HCT116 (cell line): Measurements from ENCODE around the gene CHD9NB.

Source experiments
- CBX3 ChIP-seq: IDR thresholded peaks from 2 replicates; pipeline ENCODE4 v1.6.1; 2012; ENCODE audit warnings: low read depth
- CEBPB ChIP-seq: IDR thresholded peaks from 2 replicates; pipeline ENCODE4 v1.6.1; 2012; ENCODE audit warnings: low read depth
- ELF1 ChIP-seq: IDR thresholded peaks from 2 replicates; pipeline ENCODE4 v1.6.1; 2012; ENCODE audit warnings: low read depth, borderline replicate concordance
- EZH2 ChIP-seq: fragments of 200-600 bp; sonication (generic); IDR thresholded peaks from 2 replicates; pipeline ENCODE4 v1.6.1; 2017; ENCODE audit warnings: antibody characterized with exemption, mixed run types
- EZH2phosphoT487 ChIP-seq: fragments of 200-600 bp; IDR thresholded peaks from 2 replicates; pipeline ENCODE4 v1.6.1; 2018; ENCODE audit warnings: antibody characterized with exemption, borderline replicate concordance
- JUND ChIP-seq: IDR thresholded peaks from 2 replicates; pipeline ENCODE4 v1.6.1; 2012
- POLR2A ChIP-seq: IDR thresholded peaks from 2 replicates; pipeline ENCODE4 v1.7.0; 2011; ENCODE audit warnings: borderline replicate concordance; ENCODE audit not compliant: insufficient read depth, insufficient read length; ENCODE audit errors: extremely low read depth
- RAD21 ChIP-seq: IDR thresholded peaks from 2 replicates; pipeline ENCODE4 v1.6.1; 2012; ENCODE audit warnings: low read depth, mild to moderate bottlenecking
- YY1 ChIP-seq: IDR thresholded peaks from 2 replicates; pipeline ENCODE4 v1.6.1; 2011; ENCODE audit warnings: low read length, low read depth, moderate library complexity, mild to moderate bottlenecking; ENCODE audit not compliant: insufficient replicate concordance; ENCODE audit errors: extremely low read depth
- TF ChIP-seq, protein P1 (sequence below), 3 experiments: fragments of 200-600 bp in 1 of 3; sonication (generic) in 1 of 3; IDR thresholded peaks in 2 of 3; conservative IDR thresholded peaks in 1 of 3; 2 replicates each; pipeline ENCODE4 v1.5.1; 2012 to 2017; ENCODE audit warnings: low read depth in 2 of 3, low read length in 2 of 3, antibody characterized with exemption in 1 of 3, borderline replicate concordance in 1 of 3, control low read depth in 1 of 3, mild to moderate bottlenecking in 1 of 3, mixed read lengths in 1 of 3, mixed run types in 1 of 3, moderate library complexity in 1 of 3; ENCODE audit not compliant: insufficient read depth in 1 of 3
- TF ChIP-seq, protein P2 (sequence below): IDR thresholded peaks from 2 replicates; pipeline ENCODE4 v1.6.1; 2012

DNA sequence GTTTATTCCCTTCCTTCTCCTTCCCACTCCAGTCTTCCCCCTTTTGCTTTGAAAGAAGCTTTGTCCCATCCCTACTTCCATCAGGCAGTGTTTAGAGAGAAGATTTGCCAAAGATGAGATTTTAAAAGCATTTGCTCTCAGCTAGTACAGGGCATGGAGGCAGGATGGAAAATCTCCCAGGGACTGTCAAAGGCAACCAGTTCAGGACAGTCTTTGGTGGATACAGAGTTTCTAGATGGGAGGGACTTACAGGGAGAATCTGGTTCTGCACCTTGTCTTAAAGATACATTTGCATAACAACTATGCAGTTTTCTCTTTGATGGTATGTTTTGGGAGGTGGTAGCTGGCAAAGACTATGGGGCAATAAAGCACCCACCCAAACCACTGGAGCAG is 28.3 kb upstream of the CHD9NB start:
- TF ChIP-seq, protein P1, sequence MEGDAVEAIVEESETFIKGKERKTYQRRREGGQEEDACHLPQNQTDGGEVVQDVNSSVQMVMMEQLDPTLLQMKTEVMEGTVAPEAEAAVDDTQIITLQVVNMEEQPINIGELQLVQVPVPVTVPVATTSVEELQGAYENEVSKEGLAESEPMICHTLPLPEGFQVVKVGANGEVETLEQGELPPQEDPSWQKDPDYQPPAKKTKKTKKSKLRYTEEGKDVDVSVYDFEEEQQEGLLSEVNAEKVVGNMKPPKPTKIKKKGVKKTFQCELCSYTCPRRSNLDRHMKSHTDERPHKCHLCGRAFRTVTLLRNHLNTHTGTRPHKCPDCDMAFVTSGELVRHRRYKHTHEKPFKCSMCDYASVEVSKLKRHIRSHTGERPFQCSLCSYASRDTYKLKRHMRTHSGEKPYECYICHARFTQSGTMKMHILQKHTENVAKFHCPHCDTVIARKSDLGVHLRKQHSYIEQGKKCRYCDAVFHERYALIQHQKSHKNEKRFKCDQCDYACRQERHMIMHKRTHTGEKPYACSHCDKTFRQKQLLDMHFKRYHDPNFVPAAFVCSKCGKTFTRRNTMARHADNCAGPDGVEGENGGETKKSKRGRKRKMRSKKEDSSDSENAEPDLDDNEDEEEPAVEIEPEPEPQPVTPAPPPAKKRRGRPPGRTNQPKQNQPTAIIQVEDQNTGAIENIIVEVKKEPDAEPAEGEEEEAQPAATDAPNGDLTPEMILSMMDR (IDR thresholded peaks at IDR 0.05 in 2 of 3, conservative IDR thresholded peaks at IDR 0.05 in 1 of 3; ENCODE audit: borderline replicate concordance in 1 of 3, insufficient read depth in 1 of 3, low read depth in 2 of 3, low read length in 2 of 3): no peak
- TF ChIP-seq RAD21: no peak
- no peak for TF ChIP-seq EZH2
- no peak for TF ChIP-seq ELF1
- no peak for TF ChIP-seq CBX3
- no peak for TF ChIP-seq YY1
- TF ChIP-seq CEBPB: no peak
- no peak for TF ChIP-seq JUND
- no peak for TF ChIP-seq EZH2phosphoT487
- TF ChIP-seq POLR2A: no peak
- TF ChIP-seq, protein P2, sequence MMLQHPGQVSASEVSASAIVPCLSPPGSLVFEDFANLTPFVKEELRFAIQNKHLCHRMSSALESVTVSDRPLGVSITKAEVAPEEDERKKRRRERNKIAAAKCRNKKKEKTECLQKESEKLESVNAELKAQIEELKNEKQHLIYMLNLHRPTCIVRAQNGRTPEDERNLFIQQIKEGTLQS: no peak
